ENCODE data around the gene TOM1L1. TPM values are rescaled to one million over a fixed set of nuclear protein-coding genes. Genes with fewer than 3 reads are reported as not detected.
A peak's percentile ranks its signal among the peaks of the same experiment; 100 is the strongest.

Gene TOM1L1
- total RNA-seq, 2 donors from 2014 or later = 52.8 to 81.3 TPM

- Histone ChIP-seq H3K4me1 (replicated peaks) (no peaks in the 10 kb centered on the region), H3K36me3 (no peaks in the 10 kb centered on the region), H3K9me3 (no peaks in the 10 kb centered on the region), H3K4me3 (no peak overlapping the region), H3K27me3 (replicated peaks; ENCODE audit: insufficient read depth) (peaks cover 4% of the 10 kb centered on the region), H3K27ac (no peak overlapping the region)
- 82% methylated on average over 6 of the region's 6 CpGs for whole genome bisulfite sequencing
- intact Hi-C loops (cut with DNase I) = no loop called here
- DNase-seq (ENCODE audit: low spot score) = no peak
- no peak for TF ChIP-seq POLR2AphosphoS5 (IDR thresholded peaks at IDR 0.05)
- no peak for TF ChIP-seq POLR2A (IDR thresholded peaks at IDR 0.05)
- no peak for TF ChIP-seq CTCF (IDR thresholded peaks at IDR 0.05)
Observed at GRCh38 chr17:54876656-54877195, 23.9 kb upstream of the TOM1L1 start.

GRCh38 chr17:54881255-54881972 is 19.2 kb upstream of the TOM1L1 start:
- intact Hi-C loops (cut with DNase I) = no loop called here
- Histone ChIP-seq H3K4me1 (replicated peaks) (no peaks in the 10 kb centered on the region), H3K4me3 (no peak overlapping the region), H3K36me3 (no peaks in the 10 kb centered on the region), H3K27ac (no peak overlapping the region), H3K9me3 (no peaks in the 10 kb centered on the region), H3K27me3 (replicated peaks; ENCODE audit: insufficient read depth) (peaks cover 4% of the 10 kb centered on the region)
- 57% methylated on average over 10 of the region's 10 CpGs for WGBS
- TF ChIP-seq POLR2A (IDR thresholded peaks at IDR 0.05) (no peak), CTCF (IDR thresholded peaks at IDR 0.05) (no peak), POLR2AphosphoS5 (IDR thresholded peaks at IDR 0.05) (peak; percentile 9)
- DNase-seq (ENCODE audit: low spot score) = no peak

GRCh38 chr17:54882371-54882770 is 18.3 kb upstream of the TOM1L1 start:
- H3K36me3 ChIP-seq = no peaks in the 10 kb centered on the region
- DNase-seq (ENCODE audit: low spot score) = no peak
- H3K4me1 ChIP-seq (replicated peaks) = no peaks in the 10 kb centered on the region
- no peak overlapping the region for H3K27ac ChIP-seq
- no peak overlapping the region for H3K4me3 ChIP-seq
- WGBS = 68% methylated on average over 4 of the region's 4 CpGs
- H3K27me3 ChIP-seq (replicated peaks; ENCODE audit: insufficient read depth) = peaks cover 4% of the 10 kb centered on the region
- no peak for TF ChIP-seq CTCF (IDR thresholded peaks at IDR 0.05)
- no peak for TF ChIP-seq POLR2A (IDR thresholded peaks at IDR 0.05)
- no peak for TF ChIP-seq POLR2AphosphoS5 (IDR thresholded peaks at IDR 0.05)
- H3K9me3 ChIP-seq = no peaks in the 10 kb centered on the region
- intact Hi-C loops (cut with DNase I) = no loop called here

GRCh38 chr17:54882950-54883349 is 17.7 kb upstream of the TOM1L1 start:
- peaks cover 4% of the 10 kb centered on the region for H3K27me3 ChIP-seq (replicated peaks; ENCODE audit: insufficient read depth)
- no peaks in the 10 kb centered on the region for H3K9me3 ChIP-seq
- intact Hi-C loops (cut with DNase I) = no loop called here
- no peak overlapping the region for H3K4me3 ChIP-seq
- H3K4me1 ChIP-seq (replicated peaks) = no peaks in the 10 kb centered on the region
- 74% methylated on average over 3 of the region's 3 CpGs for WGBS
- no peak overlapping the region for H3K27ac ChIP-seq
- no peak for DNase-seq (ENCODE audit: low spot score)
- H3K36me3 ChIP-seq = no peaks in the 10 kb centered on the region
- TF ChIP-seq POLR2A (IDR thresholded peaks at IDR 0.05) = no peak
- no peak for TF ChIP-seq CTCF (IDR thresholded peaks at IDR 0.05)
- TF ChIP-seq POLR2AphosphoS5 (IDR thresholded peaks at IDR 0.05) = no peak

GRCh38 chr17:54883939-54884338 is 16.7 kb upstream of the TOM1L1 start:
- no peak overlapping the region for H3K27ac ChIP-seq
- H3K4me1 ChIP-seq (replicated peaks) = no peaks in the 10 kb centered on the region
- H3K36me3 ChIP-seq = no peaks in the 10 kb centered on the region
- no peak overlapping the region for H3K4me3 ChIP-seq
- no peak for TF ChIP-seq POLR2AphosphoS5 (IDR thresholded peaks at IDR 0.05)
- no peak for TF ChIP-seq CTCF (IDR thresholded peaks at IDR 0.05)
- no peak for TF ChIP-seq POLR2A (IDR thresholded peaks at IDR 0.05)
- WGBS = 86% methylated on average over 2 of the region's 2 CpGs
- peaks cover 4% of the 10 kb centered on the region for H3K27me3 ChIP-seq (replicated peaks; ENCODE audit: insufficient read depth)
- intact Hi-C loops (cut with DNase I) = no loop called here
- H3K9me3 ChIP-seq = no peaks in the 10 kb centered on the region
- DNase-seq (ENCODE audit: low spot score) = no peak
